SK-N-SH (cell line): ENCODE data around the gene STKLD1. TPM values are rescaled to one million over a fixed set of nuclear protein-coding genes. Genes with fewer than 3 reads are reported as not detected.

Source experiments
- CTCF ChIA-PET: fragments of 300-600, 350-600 bp; formaldehyde crosslinking; extraction: SDS; loops from one replicate; lab custom pipeline; 2021; lab: Yijun Ruan, JAX
- POLR2A ChIA-PET: fragments of 350-600 bp; sonication (Branson Sonifier 250); formaldehyde crosslinking; extraction: SDS; loops from one replicate; lab custom pipeline; 2020; ENCODE audit warnings: antibody characterized with exemption, inconsistent platforms; lab: Yijun Ruan, JAX
- DNase-seq: peaks from one replicate; pipeline ENCODE4 v3.0.0; 2012
- H2AFZ ChIP-seq: fragments of 200-600 bp; sonication (generic); 2 replicates; pipeline ENCODE4 v1.8.1; 2016; ENCODE audit warnings: antibody characterized with exemption, mild to moderate bottlenecking, low read depth
- H3F3A ChIP-seq: fragments of 200-600 bp; sonication (generic); replicated peaks from 2 replicates; pipeline ENCODE3; 2016; ENCODE audit warnings: antibody characterized with exemption, mild to moderate bottlenecking; ENCODE audit not compliant: insufficient read depth
- H3K27ac ChIP-seq, 2 experiments: fragments of 200-500 bp in 1 of 2; fragments of 200-600 bp in 1 of 2; sonication (Bioruptor generic) in 1 of 2; sonication (generic), shearing (Covaris generic) in 1 of 2; 2 replicates each; pipeline versions ENCODE4 v1.5.1 to v1.6.1; 2014 to 2016; ENCODE audit warnings: low read depth in 2 of 2, inconsistent platforms in 1 of 2, low read length in 1 of 2, mild to moderate bottlenecking in 1 of 2, mixed read lengths in 1 of 2
- H3K27me3 ChIP-seq: fragments of 200-600 bp; sonication (generic), shearing (Covaris generic); 2 replicates; pipeline ENCODE4 v1.6.1; 2016; ENCODE audit warnings: mixed run types; ENCODE audit not compliant: insufficient read depth
- H3K36me3 ChIP-seq, 2 experiments: fragments of 200-500 bp in 1 of 2; fragments of 200-600 bp in 1 of 2; sonication (Bioruptor generic) in 1 of 2; sonication (generic) in 1 of 2; replicated peaks in 1 of 2; 2 replicates each; pipeline versions ENCODE3 to v1.5.1; 2014 to 2016; ENCODE audit warnings: low read length in 1 of 2, mild to moderate bottlenecking in 1 of 2; ENCODE audit not compliant: insufficient read depth in 2 of 2, control insufficient read depth in 1 of 2
- H3K4me1 ChIP-seq, 2 experiments: fragments of 200-500 bp in 1 of 2; fragments of 200-600 bp in 1 of 2; sonication (Bioruptor generic) in 1 of 2; sonication (generic), shearing (Covaris generic) in 1 of 2; 2 replicates each; pipeline versions ENCODE4 v1.5.1 to v1.6.1; 2014 to 2016; ENCODE audit warnings: low read depth in 1 of 2, low read length in 1 of 2, mixed run types in 1 of 2; ENCODE audit not compliant: insufficient read depth in 2 of 2, control insufficient read depth in 1 of 2
- H3K4me2 ChIP-seq: fragments of 200-600 bp; sonication (generic), shearing (Covaris generic); 2 replicates; pipeline ENCODE4 v1.6.1; 2017; ENCODE audit warnings: mixed run types
- H3K4me3 ChIP-seq, 2 experiments: fragments of 200-500 bp in 1 of 2; fragments of 200-600 bp in 1 of 2; sonication (Bioruptor generic) in 1 of 2; sonication (generic), shearing (Covaris generic) in 1 of 2; 2 replicates each; pipeline versions ENCODE4 v1.5.1 to v1.8.1; 2014 to 2016; ENCODE audit warnings: low read depth in 2 of 2, inconsistent platforms in 1 of 2, low read length in 1 of 2, mild to moderate bottlenecking in 1 of 2, mixed read lengths in 1 of 2, moderate library complexity in 1 of 2
- H3K79me2 ChIP-seq: fragments of 200-600 bp; sonication (generic); 2 replicates; pipeline ENCODE4 v1.8.1; 2017; ENCODE audit warnings: mild to moderate bottlenecking; ENCODE audit not compliant: insufficient read depth
- H3K9ac ChIP-seq: fragments of 200-600 bp; sonication (generic); 2 replicates; pipeline ENCODE4 v1.6.1; 2017; ENCODE audit warnings: mixed run types
- H3K9me2 ChIP-seq: fragments of 200-600 bp; sonication (generic); 2 replicates; pipeline ENCODE4 v1.6.1; 2017; ENCODE audit warnings: mixed run types
- H3K9me3 ChIP-seq: fragments of 200-600 bp; sonication (generic); 2 replicates; pipeline ENCODE4 v1.6.1; 2017; ENCODE audit warnings: mixed run types, mild to moderate bottlenecking, moderate library complexity
- H4K20me1 ChIP-seq: fragments of 200-600 bp; sonication (generic); 2 replicates; pipeline ENCODE4 v1.6.1; 2017; ENCODE audit warnings: mild to moderate bottlenecking, mixed run types; ENCODE audit not compliant: insufficient read depth
- CTCF ChIP-seq: fragments of 200-600 bp; sonication (generic); IDR thresholded peaks from 2 replicates; pipeline ENCODE4 v1.6.1; 2017; ENCODE audit warnings: antibody characterized with exemption, mild to moderate bottlenecking, moderate library complexity
- ELF1 ChIP-seq: IDR thresholded peaks from 2 replicates; pipeline ENCODE4 v1.4.0; 2012
- EP300 ChIP-seq, 2 experiments: IDR thresholded peaks; 2 replicates each; pipeline versions ENCODE4 v1.4.0 to v1.6.1; 2012; ENCODE audit warnings: borderline replicate concordance in 1 of 2, low read depth in 1 of 2, low read length in 1 of 2
- FOSL2 ChIP-seq: IDR thresholded peaks from 2 replicates; pipeline ENCODE4 v1.4.0; 2012; ENCODE audit warnings: low read depth, mild to moderate bottlenecking, moderate library complexity, borderline replicate concordance
- GABPA ChIP-seq: IDR thresholded peaks from 2 replicates; pipeline ENCODE4 v1.4.0; 2012; ENCODE audit warnings: low read depth, mild to moderate bottlenecking
- GATA2 ChIP-seq: sonication (generic); formaldehyde crosslinking; IDR thresholded peaks from 2 replicates; pipeline ENCODE4 v1.5.0; 2020; ENCODE audit warnings: mild to moderate bottlenecking, missing genetic modification reagents
- RAD21 ChIP-seq: IDR thresholded peaks from 2 replicates; pipeline ENCODE4 v1.6.1; 2012; ENCODE audit warnings: mild to moderate bottlenecking, low read length
- REST ChIP-seq: IDR thresholded peaks from 2 replicates; pipeline ENCODE4 v1.6.1; 2012; ENCODE audit warnings: mild to moderate bottlenecking, low read depth, low read length, moderate library complexity
- SMC3 ChIP-seq: IDR thresholded peaks from 2 replicates; pipeline ENCODE4 v1.6.1; 2012; ENCODE audit warnings: low read depth, low read length, improper control_type of control experiment
- TCF12 ChIP-seq: IDR thresholded peaks from 2 replicates; pipeline ENCODE4 v1.4.0; 2012
- TEAD4 ChIP-seq: IDR thresholded peaks from 2 replicates; pipeline ENCODE4 v1.4.0; 2012; ENCODE audit warnings: mild to moderate bottlenecking, borderline replicate concordance; ENCODE audit not compliant: insufficient read depth
- WGBS: methylation state at CpG from one replicate; pipeline ENCODE4 v1.1.6; 2017; ENCODE audit warnings: low lambda C conversion rate; 5-methylcytosine and 5-hydroxymethylcytosine counted together
- polyA plus RNA-seq, 3 experiments: library from polyadenylated mRNA; depleted of rRNA; stranded (reverse); fragments of >200 nt; gene quantifications; 2 replicates each; pipeline ENCODE4 v1.2.3, GENCODE V29; 2012
- TF ChIP-seq, protein P1 (sequence below): IDR thresholded peaks from 2 replicates; pipeline ENCODE4 v1.4.0; 2012; ENCODE audit warnings: low read depth

The STKLD1 gene
- polyA plus RNA-seq, 1 of the 3 experiments (the other 2 are of a cell fraction) = 2.3 TPM

DNA sequence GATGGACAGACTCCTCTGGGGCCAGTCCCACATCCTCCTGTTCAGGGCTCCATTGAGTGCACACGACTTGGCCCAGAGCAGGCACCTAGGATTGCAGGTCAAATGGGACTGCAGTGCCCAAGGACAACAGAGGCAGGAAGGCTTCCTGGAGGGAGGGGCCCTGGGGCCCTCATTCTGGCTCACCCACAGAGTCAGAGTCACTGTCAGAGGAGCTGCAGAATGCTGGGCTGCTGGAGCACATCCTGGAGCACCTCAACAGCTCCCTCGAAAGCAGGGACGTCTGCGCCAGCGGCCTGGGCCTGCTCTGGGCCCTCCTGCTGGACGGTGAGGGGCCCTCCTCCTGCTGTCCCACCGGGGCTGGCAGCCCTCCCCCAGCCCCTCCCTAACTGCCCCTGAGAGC is 26.5 kb downstream of the STKLD1 start:
- H3K36me3 ChIP-seq = peaks cover 14 to 31% of the 10 kb centered on the region in 2 experiments
- CTCF ChIA-PET = interaction anchor here (1.1 to 2.1 kb wide), 2 partner anchors 32 to 84 kb away, joined by 4 to 6 read pairs; no protein-coding TSS in a partner anchor
- TF ChIP-seq TCF12 (no peak), EP300 (IDR thresholded peaks at IDR 0.05; ENCODE audit: borderline replicate concordance in 1 of 2, low read depth in 1 of 2, low read length in 1 of 2) (no peak)
- no peak overlapping the region for H2AFZ ChIP-seq
- H3K79me2 ChIP-seq = no peaks in the 10 kb centered on the region
- WGBS = 92% methylated on average over 6 of the region's 7 CpGs
- no peak overlapping the region for H3K9ac ChIP-seq
- no peak overlapping the region for H3K4me2 ChIP-seq
- no peaks in the 10 kb centered on the region for H3K4me1 ChIP-seq
- no peaks in the 10 kb centered on the region for H3K9me3 ChIP-seq
- H3F3A ChIP-seq = no peaks in the 10 kb centered on the region
- H4K20me1 ChIP-seq = no peaks in the 10 kb centered on the region
- H3K9me2 ChIP-seq = no peaks in the 10 kb centered on the region
- no peak overlapping the region for H3K27ac ChIP-seq
- no peak for DNase-seq
- H3K27me3 ChIP-seq = no peaks in the 10 kb centered on the region
- POLR2A ChIA-PET = interaction anchor here (1.1 kb wide), 1 partner anchor 76 kb away, joined by 3 read pairs; the partner anchor contains the start of gene SLC2A6
- H3K4me3 ChIP-seq = no peak overlapping the region

GRCh38 chr9:133403766-133404453 is 27.7 kb downstream of the STKLD1 start:
- Histone ChIP-seq H3K36me3 (peaks cover 21 to 34% of the 10 kb centered on the region in 2 experiments), H3K9me3 (no peaks in the 10 kb centered on the region), H3K27ac (no peak overlapping the region), H3F3A (peaks cover 4% of the 10 kb centered on the region), H3K4me2 (no peak overlapping the region), H3K9ac (no peak overlapping the region), H4K20me1 (no peaks in the 10 kb centered on the region), H3K9me2 (no peaks in the 10 kb centered on the region), H3K27me3 (no peaks in the 10 kb centered on the region), H3K79me2 (no peaks in the 10 kb centered on the region), H2AFZ (no peak overlapping the region), H3K4me3 (no peak overlapping the region), H3K4me1 (no peaks in the 10 kb centered on the region)
- no peak for TF ChIP-seq TEAD4
- TF ChIP-seq FOSL2 = no peak
- peak; percentile 55 for TF ChIP-seq CTCF
- TF ChIP-seq RAD21 = peak; percentile 40
- CTCF ChIA-PET = interaction anchor here (0.6 to 3.0 kb wide), 8 partner anchors 10 to 87 kb away, joined by 3 to 23 read pairs (median 4); partner anchors contain the start of genes REXO4 and STKLD1
- POLR2A ChIA-PET = no interaction called here
- DNase-seq = peak; percentile 57
- WGBS = 80% methylated on average over 8 of the region's 16 CpGs

DNA sequence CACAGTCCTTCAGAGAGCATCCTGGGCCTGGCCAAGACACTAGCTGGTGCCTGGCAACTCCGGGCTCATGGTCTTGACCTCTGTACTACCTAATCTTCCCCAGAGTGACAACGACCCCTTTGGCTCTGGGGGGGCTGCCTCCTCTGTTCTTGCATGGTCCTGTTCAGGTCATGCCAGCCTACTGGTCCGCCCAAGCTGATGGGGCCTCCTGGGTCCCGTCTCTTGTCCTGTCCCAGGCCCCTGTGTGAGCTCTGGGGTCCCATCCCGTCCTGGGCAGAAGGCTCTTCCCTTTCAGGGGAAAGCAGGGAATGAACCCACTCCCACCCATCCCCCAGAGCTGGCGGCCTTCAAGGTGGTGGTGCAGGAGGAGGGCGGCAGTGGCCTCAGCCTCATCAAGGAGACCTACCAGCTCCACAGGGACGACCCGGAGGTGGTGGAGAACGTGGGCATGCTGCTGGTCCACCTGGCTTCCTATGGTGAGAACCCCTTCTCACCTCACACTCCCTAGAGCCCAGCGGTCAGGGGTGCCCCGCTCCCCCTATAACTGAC is 28.4 kb downstream of the STKLD1 start:
- ChIA-PET POLR2A (no interaction called here), CTCF (interaction anchor here (1.8 to 3.0 kb wide), 4 partner anchors 9 to 81 kb away, joined by 4 to 23 read pairs (median 10); partner anchors contain the start of genes REXO4 and STKLD1)
- DNase-seq = no peak
- Histone ChIP-seq H3K4me2 (no peak overlapping the region), H3K27me3 (no peaks in the 10 kb centered on the region), H2AFZ (no peak overlapping the region), H3K27ac (no peak overlapping the region), H3K79me2 (no peaks in the 10 kb centered on the region), H3K4me3 (no peak overlapping the region), H3K36me3 (peaks cover 21 to 34% of the 10 kb centered on the region in 2 experiments), H3K9me3 (no peaks in the 10 kb centered on the region), H4K20me1 (no peaks in the 10 kb centered on the region), H3K9ac (no peak overlapping the region), H3K4me1 (no peaks in the 10 kb centered on the region), H3F3A (peaks cover 4% of the 10 kb centered on the region), H3K9me2 (no peaks in the 10 kb centered on the region)
- 100% methylated on average over 3 of the region's 12 CpGs for WGBS
- TF ChIP-seq GABPA (no peak), ELF1 (no peak), SMC3 (no peak), GATA2 (CRISPR knock-in tag) (no peak), REST (no peak), TCF12 (no peak)
- TF ChIP-seq, protein P1, sequence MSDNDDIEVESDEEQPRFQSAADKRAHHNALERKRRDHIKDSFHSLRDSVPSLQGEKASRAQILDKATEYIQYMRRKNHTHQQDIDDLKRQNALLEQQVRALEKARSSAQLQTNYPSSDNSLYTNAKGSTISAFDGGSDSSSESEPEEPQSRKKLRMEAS = no peak
